NCI-H2196 (cell line): ENCODE results near the gene PRKG1.
"Not testable (repeated sequence)": the region's sequence is repeated elsewhere in the genome, so short reads cannot be mapped to it uniquely, and the experiment has no call there.

Experiments used
- DNase-seq: peaks from one replicate; lab custom pipeline; 2025; ENCODE audit not compliant: unreplicated experiment; lab: John Stamatoyannopoulos, UW

The PRKG1 gene

DNA sequence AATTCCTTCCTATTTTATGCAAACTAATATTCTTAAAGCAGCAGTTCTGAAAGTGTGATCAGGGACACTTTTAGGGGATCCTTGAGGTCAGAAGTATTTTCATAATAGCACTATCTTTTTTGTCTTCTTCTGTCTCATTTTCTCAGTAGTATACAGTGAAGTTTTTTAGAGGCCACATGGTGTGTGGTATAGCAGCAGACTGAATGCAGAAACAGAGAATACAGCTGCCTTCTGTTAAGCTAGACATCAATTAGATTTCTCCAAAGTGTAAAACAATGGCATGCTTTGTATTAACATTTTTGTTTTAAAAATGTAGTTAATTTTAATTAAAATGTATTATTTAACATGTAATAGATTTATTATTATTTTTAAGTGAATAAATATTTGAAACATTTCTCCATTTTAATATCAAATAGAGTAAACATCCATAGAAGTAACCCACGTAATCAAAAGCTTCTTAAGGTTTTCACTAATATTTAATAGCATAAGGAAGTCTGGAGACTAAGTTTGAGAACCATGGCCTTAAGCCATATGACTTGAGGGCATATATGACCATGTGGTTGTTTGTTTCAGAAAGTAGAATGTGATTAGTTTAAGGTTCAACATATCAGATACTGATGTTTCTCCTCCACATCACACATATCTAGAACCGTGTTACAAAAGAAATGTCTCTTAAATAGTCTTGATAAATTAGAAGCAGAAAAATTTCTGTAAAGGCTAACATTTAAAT lies 94.0 kb downstream of the PRKG1 start:
- DNase-seq = no peak

DNA sequence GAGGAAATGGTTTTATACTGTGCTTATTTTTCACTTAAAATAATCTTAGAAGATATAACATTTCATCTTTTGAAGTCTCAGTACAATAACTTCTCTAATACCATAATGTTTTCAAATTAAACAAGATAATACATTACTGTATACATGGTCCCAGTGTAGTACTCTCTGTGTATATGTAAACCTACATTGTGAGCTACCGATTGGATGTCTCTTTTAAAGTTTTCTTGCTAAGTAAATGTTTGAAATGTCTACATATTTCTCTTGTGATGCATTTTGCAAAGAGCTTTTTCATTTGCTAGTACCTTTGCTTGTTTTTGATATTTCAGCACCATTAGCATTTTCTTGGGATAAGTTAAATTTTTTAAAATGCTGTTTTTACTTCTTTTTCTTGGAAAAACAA lies 94.8 kb downstream of the PRKG1 start:
- no peak for DNase-seq

DNA sequence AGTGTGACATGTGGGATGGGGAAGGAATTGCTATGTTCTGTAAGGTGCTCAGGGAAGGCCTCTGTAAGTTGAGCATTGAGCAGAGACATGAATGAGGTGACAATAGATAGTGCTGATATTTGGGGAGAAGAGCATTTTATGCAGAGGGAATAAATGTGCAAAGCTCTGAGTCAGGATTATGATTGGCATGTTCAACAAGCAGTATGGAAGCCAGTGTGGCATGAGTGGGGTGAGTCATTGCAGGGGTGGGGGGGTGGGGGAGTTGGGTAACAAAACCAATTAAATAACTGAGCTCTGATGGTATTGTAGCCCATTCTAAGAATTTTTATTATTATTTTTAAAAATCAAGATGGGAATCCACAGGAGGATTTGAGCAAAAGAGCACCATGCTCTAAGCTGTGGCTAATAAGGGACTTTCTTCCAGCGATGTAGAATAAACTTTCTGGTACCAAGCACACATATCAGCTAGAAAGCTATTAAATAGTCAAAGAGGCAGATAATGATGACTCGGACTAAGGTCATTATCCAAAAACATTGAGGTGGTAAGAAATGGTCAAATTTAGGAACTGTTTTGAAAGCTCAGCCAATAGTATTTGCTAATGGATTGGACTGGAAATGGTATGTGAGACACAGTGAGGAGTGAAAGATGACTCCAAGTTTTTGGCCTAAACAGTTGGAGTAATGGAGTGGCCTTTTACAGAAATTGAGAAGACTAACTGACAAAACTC lies 96.4 kb downstream of the PRKG1 start:
- DNase-seq = no peak

DNA sequence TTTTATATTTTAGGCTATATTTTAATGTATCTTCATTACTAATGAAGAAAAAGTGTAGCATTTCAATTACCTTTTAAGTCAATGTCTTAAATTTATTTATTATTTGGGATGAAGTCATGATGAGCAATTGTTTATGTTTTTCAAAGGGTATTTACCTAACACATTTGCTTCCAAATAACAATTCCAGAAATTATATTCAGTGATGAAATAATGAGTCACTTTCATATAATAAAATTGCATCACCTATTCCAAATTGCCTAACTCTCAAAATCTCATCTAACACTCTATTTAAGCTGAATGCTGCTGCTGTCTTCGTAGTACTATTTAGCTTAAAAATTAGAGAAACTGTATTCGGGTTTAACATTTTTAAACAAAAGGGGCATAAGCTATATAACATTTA lies 97.7 kb downstream of the PRKG1 start:
- no peak for DNase-seq

DNA sequence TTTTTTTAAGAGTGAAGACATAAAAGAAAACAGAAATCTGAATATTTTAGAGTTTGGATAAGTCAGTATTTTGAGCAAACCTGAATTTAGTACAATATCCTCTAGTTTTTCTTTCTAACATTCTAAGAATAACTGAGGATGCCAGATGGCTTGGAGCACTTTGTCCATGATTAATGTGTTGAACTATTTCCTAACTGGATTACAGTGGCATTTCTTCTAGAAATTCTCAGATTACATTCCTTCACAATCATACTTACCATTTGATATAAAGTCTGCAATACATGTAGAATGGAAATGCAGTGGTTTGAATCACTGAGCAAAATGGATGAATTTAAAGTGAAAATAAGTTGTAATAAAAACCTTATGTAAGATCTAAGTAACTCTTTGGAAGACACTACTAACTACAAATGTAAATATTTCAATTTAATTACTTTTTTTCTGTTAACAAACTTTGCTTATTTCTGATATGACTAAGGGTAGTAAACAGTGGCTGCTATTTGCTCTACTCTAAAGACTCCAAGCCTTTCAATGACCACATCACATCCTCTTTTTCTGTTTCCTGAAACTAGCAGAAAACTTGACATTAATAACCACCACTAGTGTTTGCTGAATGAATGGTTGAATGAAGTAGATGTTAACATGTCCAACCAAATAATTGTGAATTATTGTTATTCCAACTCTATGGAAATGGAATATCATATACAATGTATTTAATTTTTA lies 102.8 kb downstream of the PRKG1 start:
- no peak for DNase-seq

DNA sequence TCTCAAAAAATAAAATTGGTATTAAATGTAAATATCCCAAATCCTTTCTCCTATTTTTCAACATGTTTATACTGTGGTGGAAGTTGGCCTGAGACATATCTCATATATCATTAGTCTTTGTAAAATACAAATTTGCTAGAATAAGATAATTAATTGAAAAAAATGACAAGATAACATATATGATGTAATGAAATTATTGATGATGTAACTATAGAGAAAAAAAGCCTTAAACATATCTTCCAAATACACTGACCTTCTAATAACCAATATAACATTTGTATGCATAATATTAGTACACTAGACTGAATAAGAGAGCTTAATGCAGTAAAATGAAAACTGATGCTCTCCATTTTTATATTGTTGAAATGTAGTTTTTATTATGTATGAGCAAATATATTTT lies 104.3 kb downstream of the PRKG1 start:
- DNase-seq = no peak

DNA sequence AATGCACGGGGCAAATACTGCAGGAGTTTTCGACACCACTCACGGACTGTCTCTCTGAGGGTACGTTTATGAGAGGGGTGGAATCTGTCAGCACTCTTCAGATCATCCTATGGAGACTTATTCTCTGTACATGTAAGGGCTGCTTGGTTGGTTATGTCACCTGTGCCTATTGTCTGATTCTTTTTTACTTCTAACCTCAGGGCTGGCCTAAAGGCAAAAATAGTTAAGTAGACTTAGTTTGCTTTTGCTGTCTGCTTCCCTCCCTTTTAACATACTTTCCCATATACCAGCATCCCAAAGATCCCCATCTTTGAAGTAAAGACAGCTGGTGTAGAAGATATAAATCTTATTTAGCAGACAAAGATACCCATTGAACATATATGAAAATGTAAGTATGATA lies 105.9 kb downstream of the PRKG1 start:
- no peak for DNase-seq

DNA sequence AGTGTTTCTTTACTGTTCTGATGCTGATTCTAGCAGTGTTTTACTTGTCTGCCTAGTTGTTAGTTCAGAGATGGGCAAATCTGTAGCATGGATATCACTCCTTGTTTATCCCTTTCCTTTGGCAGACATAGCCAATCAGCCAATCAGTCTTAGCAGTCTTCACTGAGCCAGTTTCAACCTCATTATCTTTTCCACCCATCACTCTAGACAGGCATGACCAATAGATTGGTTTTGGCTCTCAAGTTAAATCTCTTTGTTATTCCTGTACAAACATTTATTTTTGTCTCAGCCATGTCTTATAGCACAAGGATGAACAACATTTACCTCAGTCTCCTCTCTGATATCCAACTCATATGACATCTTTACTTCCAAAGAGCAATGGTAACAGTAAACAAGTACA lies 109.5 kb downstream of the PRKG1 start:
- DNase-seq = no peak

DNA sequence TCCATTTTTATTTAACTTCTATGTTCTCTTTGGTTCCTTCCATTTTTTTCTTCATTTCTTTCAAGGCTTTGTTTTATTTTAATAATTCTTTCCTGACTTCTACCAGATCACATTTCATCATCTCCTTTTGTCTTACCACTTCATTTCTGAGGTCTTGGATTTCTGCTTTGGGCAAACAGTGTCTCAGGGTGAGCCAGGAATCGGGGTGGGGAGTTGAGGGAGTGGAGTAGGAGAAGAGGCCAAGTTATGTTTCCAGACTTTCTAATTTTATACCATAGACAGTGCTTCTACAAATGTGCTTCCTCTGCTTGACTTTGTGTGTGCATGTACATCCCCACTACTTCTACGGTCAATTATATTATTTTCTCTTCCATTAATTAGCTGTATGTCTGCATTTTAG lies 112.1 kb downstream of the PRKG1 start:
- no peak for DNase-seq

DNA sequence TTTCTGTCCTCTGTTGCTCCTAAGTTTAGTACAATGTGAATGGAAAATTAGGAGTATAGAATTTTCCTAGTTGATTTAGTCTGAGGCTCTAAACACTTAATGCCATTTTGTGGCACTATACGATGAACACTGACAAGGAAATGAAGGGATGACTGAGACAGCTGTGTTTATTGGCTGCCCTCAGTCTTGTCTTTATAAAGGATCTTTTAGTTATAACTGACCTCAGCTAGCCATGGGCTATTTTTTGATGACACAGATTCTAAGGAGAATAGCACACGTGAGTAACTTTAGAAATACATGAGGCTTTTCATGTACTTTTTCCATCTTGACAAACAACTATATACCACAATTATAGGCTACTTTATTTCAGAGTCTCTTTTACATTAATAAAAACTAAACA lies 113.7 kb downstream of the PRKG1 start:
- no peak for DNase-seq

DNA sequence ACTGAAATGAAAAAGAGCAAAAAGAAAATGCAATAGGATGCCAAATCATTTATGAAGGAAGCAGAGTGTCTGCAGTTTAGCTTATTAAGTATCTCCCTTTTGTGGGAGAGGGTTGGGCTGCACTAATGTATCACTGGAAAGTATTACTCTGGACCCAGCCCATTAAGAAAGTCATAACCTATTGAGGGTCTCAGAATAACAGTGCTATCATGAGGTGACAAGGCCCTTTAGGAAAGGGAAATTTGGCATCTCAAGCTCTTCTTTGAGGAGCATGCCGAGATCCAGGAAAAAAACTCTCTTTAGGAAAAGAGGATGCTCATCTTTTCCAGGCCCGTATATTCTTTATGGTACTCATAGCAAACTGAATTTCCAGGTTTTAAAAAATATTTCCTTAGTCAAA lies 114.6 kb downstream of the PRKG1 start:
- DNase-seq = no peak

DNA sequence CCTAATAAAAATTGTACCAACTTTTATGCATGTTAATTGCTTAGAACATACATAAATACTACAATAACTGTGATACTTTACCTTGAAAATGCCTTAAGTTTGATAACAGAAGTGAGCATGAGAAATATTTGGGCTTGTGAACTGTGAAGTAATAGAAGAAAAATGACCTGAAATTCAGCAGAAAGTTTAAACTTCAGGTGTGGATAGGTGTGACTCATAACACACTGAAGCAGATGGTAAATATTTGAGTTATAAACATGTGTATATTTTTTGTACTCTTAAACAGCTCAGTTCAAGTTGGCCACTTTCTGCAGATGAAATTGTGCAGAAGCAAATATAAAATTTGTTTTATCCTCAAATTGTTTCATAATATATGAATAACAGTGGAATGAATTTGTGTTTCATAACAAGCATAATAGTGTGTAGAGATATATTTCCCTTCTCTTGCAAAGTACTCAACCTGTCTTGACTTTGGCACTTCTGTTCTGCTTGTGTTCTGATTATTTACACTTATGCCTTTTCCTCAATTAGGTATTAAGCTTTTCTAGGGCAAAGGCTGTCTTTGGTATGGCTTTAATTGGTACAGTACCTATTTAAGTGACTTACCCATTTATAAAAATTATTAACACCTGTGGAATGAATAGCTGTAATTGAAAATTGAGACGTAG lies 122.4 kb downstream of the PRKG1 start:
- DNase-seq = no peak

DNA sequence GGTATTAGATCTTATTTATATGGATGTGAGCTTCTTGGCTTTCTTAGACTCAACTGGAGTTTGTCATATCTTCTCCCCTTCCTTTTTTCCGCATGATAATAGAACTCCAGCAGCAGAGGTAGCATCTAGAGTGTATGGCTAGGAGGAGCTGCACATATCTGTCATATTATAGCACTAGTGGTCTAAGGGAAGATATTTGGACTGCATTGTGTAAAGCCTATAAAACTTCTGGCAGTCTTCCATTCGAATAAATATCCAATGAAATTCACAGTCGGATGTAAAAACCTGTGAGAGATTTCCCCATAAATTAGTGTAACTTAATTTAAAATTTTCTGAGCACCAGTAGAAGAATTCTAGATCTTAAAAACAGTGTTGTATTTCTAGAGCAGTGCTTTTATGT lies 123.9 kb downstream of the PRKG1 start:
- DNase-seq = no peak

DNA sequence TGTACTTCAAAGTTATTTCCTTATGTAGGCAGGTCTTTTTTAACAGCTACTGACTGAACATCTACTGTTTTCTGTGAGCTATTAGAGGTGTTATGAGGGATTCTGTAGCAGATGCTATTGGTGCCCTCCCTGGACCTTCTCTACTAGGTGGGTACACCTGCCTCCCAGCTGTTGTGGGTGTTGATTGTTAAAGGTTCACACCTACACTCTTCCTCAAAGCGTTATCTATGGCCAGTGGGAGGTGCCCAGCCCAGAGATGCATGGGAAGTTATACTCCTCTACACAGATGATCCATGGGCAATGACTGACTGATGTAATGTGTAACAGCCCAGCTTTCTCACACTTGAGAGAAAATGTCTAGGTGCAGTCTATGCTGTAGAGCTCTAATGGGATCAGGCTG lies 127.7 kb downstream of the PRKG1 start:
- no peak for DNase-seq

DNA sequence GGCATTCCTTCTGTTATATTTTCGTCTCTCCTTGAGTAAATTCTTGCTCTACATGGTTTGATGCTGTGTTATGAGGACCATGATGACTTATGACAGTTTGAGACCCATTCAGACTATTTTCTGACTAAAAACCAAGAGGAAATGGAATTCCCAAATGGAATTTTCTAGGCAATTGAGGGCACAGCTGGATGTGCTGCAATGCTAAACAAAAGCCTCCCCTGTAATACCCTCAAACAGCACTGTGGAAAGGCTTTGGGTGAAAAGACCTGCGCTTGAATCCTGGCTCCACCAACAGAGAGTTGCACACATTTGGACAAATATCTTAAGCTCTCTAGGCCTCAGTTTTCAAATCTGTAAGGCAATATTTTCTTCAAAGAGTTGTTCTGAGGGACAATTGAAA lies 129.1 kb downstream of the PRKG1 start:
- DNase-seq = no peak

DNA sequence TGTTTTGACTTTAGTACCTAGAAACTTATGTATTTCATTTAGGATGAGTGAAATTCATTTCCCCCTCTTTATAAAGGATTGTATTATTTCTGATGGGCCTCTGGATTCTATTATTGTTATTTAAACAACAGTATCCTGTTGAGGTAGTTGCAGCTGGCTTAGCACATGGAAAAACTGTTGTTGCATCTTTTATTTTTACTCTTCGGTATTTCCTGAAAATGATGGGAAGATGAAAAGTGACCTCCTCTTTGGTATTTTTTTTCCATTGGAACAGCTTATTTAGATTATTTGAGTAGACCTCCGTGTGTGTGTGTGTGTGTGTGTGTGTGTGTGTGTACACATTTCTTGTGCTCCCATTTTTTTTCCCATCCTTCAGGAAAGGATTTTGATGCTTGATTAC lies 129.8 kb downstream of the PRKG1 start:
- no peak for DNase-seq

DNA sequence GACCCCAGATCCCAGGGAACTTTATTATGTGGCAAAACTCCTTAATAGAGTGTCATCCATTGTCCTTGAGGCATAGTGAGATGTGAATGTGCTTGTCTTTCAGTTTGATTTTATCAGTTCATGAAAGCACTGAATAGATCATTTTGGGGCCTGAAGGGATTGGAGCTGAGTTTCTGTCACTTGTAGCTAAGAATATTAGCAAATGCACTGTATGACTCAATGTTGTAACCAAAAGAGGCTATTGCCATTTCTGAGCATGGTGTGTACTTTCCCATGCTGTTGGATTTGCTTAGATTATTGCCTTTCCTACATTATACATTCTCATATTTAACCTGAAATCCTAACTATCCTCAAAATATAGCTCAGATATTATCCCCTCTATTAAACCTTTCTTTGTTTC lies 130.4 kb downstream of the PRKG1 start:
- no peak for DNase-seq

DNA sequence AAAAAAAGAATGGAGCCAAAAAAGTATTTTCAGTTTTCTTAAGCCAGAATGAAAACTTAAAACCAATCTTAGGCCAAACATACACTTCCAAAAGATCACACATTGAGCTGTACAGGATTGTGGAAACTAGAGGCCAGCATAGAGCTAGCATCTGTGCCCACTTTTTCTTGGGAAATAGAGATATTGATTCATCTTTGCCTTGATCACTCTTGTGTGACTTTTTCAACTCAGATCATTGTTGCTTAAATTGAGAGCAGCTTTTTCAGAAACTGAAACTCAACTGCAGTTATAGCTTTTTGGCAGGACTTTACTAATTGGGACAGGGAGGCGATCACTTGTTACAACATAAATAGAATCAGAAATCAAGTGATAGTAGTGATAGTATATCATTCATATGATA lies 132.2 kb downstream of the PRKG1 start:
- DNase-seq = no peak

DNA sequence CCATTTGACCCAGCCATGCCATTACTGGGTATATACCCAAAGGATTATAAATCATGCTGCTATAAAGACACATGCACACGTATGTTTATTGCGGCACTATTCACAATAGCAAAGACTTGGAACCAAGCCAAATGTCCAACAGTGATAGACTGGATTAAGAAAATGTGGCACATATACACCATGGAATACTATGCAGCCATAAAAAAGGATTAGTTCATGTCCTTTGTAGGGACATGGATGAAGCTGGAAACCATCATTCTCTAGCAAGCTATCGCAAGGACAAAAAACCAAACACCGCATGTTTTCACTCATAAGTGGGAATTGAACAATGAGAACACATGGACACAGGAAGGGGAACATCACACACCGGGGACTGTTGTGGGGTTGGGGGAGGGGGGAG lies 138.7 kb downstream of the PRKG1 start:
- DNase-seq = not testable (repeated sequence)

DNA sequence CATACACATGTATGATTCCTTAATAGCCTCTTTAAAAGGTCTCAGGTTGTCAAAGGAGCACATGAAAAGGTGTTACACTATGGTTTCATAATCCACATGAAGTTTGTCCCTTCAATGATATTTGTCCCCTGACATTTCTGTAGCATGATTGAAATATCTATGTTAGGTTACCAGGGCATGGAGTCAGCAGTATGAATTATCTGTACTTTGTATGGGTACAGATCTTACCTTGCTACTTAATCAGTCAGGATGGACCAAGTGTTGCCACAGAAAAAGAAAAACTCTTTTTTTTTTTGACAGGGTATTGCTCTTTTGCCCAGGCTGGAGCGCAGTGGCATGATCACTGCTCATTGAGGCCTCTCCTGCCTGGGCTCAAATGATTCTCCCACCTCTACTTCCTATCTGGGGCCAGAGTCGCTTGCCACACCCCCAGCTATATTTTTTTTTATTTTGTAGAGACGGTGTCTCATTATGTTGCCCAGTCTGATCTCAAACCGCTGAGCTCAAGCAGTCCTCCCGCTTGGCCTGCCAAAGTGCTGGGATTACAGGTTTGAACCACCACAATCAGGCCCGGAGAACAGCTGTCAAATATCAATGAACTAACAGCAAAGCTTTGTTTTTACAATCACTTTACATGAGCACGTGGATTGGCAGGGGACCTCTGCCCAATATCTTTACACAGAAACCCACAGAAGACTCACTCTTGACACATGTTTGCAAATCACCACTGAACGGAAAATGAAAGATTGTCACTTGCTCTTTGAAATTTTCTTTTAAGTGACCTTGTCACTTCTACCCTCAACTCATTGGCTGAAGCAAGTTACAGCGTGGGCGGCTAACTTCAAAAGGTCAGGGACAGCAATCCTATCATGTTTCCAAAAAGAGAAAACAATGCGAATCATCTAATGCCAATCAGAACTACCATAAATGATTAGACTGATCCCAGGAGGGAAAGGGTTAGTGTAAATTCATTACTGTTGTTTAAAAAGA lies 140.2 kb downstream of the PRKG1 start:
- no peak for DNase-seq
